ENCODE measurements around the gene THSD7B. TPM values are rescaled to one million over a fixed set of nuclear protein-coding genes. Genes with fewer than 3 reads are reported as not detected.

Gene THSD7B
- total RNA-seq, 4 donors from 2014 or later: 0.12 to 1.1 (median 0.39) TPM

DNA sequence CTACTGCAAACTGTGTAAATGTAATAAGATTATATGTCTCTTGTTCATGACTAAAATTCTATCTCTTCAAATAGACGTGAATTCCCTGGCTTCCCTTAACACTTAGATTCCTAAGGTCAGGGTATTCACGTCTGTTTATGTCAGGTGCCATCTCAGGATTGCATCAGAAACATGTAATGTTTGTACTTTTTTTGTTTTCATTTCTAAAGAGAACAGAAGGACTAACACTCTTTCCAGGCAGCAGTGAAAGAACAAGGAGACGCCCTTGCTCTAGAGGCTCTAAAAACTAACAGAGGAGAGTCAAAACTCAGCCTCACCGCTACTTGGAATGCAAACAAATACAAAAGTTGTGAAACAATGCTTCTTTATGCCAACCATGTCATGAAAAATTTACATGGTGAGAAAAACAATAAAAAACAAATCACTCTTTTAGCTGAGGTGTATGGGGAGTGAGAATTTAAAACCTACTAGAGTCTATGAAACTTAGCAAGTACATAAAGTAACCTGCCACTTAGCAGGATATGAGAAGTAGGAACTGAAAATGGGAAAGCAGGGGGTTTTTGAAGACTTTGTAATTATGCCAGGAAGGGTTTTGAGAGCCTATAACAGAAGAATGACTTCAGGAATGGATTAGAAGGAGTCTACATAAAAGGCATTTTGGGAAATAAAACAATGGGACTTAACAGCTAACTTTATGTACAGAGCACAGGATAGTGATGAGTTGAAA is 522.7 kb downstream of the THSD7B start:
- H3K9me3 ChIP-seq: no peaks in the 10 kb centered on the region
- no peak overlapping the region for H3K27ac ChIP-seq
- H3K4me3 ChIP-seq: no peak overlapping the region
- no peaks in the 10 kb centered on the region for H3K27me3 ChIP-seq
- ATAC-seq: no peak
- TF ChIP-seq POLR2A (IDR thresholded peaks at IDR 0.05) (no peak), EP300 (IDR thresholded peaks at IDR 0.05) (no peak), POLR2AphosphoS5 (IDR thresholded peaks at IDR 0.05) (no peak)
- TF ChIP-seq, protein P1, sequence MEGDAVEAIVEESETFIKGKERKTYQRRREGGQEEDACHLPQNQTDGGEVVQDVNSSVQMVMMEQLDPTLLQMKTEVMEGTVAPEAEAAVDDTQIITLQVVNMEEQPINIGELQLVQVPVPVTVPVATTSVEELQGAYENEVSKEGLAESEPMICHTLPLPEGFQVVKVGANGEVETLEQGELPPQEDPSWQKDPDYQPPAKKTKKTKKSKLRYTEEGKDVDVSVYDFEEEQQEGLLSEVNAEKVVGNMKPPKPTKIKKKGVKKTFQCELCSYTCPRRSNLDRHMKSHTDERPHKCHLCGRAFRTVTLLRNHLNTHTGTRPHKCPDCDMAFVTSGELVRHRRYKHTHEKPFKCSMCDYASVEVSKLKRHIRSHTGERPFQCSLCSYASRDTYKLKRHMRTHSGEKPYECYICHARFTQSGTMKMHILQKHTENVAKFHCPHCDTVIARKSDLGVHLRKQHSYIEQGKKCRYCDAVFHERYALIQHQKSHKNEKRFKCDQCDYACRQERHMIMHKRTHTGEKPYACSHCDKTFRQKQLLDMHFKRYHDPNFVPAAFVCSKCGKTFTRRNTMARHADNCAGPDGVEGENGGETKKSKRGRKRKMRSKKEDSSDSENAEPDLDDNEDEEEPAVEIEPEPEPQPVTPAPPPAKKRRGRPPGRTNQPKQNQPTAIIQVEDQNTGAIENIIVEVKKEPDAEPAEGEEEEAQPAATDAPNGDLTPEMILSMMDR (IDR thresholded peaks at IDR 0.05): no peak
- no peaks in the 10 kb centered on the region for H3K36me3 ChIP-seq
- no peaks in the 10 kb centered on the region for H3K4me1 ChIP-seq
- 28 to 33% methylated on average over 4 of the region's 4 CpGs for WGBS, 2 donors (ENCODE audit: low coverage in 1 of 2)

DNA sequence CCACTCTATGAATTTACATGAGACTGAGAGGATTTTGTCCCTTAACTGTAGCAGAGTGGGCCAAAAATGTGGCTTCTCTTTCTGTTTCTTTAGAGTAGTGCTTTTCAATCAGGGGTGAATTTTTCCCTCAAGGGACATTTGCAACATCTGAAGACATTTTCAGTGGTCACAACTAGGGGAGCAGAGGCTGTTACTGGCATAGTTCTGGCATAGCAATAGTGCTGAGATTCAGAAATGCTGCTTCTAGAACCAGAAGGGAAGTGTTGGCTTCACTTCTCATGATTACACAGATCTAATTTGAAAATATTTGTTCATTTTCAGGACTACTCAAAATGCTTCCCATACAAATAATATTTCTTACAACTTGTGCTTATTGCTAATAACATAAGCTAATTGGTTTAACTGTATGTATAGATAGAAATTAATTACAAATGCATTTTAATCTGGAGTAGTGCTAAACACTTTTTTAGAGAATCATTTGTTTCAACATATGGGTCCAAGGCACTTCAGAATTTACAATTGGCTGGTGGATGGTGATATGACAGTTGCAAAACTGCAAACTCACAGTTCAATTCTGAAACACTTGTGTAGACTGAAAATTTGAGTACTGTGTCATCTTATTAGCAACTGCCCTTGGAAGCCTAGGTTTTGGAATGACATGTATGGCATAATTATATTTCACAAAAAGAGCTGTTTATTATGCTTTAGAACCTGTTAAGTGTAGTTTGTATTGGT is 526.7 kb downstream of the THSD7B start:
- no peak for ATAC-seq
- no peaks in the 10 kb centered on the region for H3K27me3 ChIP-seq
- H3K9me3 ChIP-seq: no peaks in the 10 kb centered on the region
- no peak overlapping the region for H3K27ac ChIP-seq
- H3K4me1 ChIP-seq: no peaks in the 10 kb centered on the region
- no peaks in the 10 kb centered on the region for H3K36me3 ChIP-seq
- TF ChIP-seq POLR2AphosphoS5 (IDR thresholded peaks at IDR 0.05): no peak
- TF ChIP-seq POLR2A (IDR thresholded peaks at IDR 0.05): no peak
- TF ChIP-seq, protein P1 (IDR thresholded peaks at IDR 0.05): no peak
- TF ChIP-seq EP300 (IDR thresholded peaks at IDR 0.05): no peak
- H3K4me3 ChIP-seq: no peak overlapping the region

DNA sequence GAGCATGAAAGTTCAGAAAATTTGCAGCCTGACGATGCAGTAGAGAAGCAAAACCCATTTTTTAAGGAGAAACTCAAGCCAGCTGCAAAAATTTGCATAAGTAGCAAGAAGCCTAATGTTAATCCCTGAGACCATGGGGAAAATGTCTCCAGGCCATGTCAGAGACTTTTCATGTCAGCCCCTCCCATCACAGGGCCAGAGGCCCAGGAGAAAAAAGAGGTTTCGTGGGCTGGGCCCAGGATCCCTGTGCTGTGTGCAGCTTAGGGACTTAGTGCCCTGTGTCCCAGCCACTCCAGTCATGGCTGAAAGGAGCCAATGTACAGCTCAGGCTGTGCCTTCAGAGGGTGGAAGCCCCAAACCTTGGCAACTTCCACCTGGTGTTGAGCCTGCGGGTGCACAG is 533.0 kb downstream of the THSD7B start:
- H3K9me3 ChIP-seq: peaks cover 0 to 7% (median 0%) of the 10 kb centered on the region in 3 donors
- H3K27ac ChIP-seq: no peak overlapping the region
- H3K27me3 ChIP-seq: no peaks in the 10 kb centered on the region
- 71 to 100% methylated on average over 1 to 2 of the region's 3 CpGs for WGBS, 2 donors (ENCODE audit: low coverage in 1 of 2)
- no peaks in the 10 kb centered on the region for H3K4me1 ChIP-seq
- TF ChIP-seq, protein P1 (IDR thresholded peaks at IDR 0.05): no peak
- no peak for TF ChIP-seq EP300 (IDR thresholded peaks at IDR 0.05)
- no peak for TF ChIP-seq POLR2AphosphoS5 (IDR thresholded peaks at IDR 0.05)
- TF ChIP-seq POLR2A (IDR thresholded peaks at IDR 0.05): no peak
- ATAC-seq: no peak
- no peaks in the 10 kb centered on the region for H3K36me3 ChIP-seq
- no peak overlapping the region for H3K4me3 ChIP-seq

DNA sequence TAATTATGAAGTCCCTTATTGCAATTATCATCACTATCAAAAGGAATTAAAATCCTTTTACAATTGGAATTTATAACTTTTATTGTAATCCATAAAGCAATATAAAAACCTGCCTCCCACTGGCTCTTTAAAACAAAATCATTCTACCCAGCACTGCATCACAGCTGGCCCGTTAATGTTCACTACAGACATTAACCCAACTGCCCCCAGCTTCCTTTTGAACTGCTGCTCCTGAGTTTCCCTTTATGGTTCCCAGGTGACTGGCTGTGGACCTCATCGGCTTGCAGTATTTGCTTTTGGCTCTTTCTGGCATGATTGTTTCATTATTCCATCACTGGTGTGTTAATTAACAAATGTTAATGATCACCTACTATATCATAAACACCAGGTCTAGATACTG is 535.6 kb downstream of the THSD7B start:
- H3K9me3 ChIP-seq: peaks cover 0 to 7% (median 0%) of the 10 kb centered on the region in 3 donors
- no peak overlapping the region for H3K27ac ChIP-seq
- WGBS, 2 donors (ENCODE audit: low coverage in 1 of 2): 27 to 31% methylated on average over 2 of the region's 2 CpGs
- H3K4me3 ChIP-seq: no peak overlapping the region
- no peaks in the 10 kb centered on the region for H3K4me1 ChIP-seq
- no peak for TF ChIP-seq POLR2A (IDR thresholded peaks at IDR 0.05)
- no peaks in the 10 kb centered on the region for H3K36me3 ChIP-seq
- ATAC-seq: no peak
- no peaks in the 10 kb centered on the region for H3K27me3 ChIP-seq

DNA sequence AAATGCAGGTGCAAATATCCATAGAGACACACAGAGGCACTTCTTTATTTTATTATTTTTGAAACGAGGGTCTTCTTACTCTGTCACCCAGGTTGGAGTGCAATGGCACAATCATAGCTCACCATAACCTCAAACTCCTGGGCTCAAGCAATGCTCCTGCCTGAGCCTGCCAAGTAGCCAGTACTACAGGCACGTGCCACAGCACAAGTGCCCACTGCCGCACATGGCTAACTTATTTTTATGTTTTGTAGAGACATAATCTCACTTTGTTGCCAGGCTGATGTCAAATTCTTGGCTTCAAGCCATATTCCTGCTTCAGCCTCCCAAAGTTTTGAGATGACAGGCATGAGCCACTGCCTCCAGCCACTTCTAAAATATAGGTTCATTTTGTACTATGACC is 537.6 kb downstream of the THSD7B start:
- no peaks in the 10 kb centered on the region for H3K36me3 ChIP-seq
- H3K27ac ChIP-seq: no peak overlapping the region
- H3K27me3 ChIP-seq: no peaks in the 10 kb centered on the region
- peaks cover 0 to 7% (median 0%) of the 10 kb centered on the region in 3 donors for H3K9me3 ChIP-seq
- no peaks in the 10 kb centered on the region for H3K4me1 ChIP-seq
- 45 to 69% methylated on average over 3 of the region's 3 CpGs for WGBS, 2 donors (ENCODE audit: low coverage in 1 of 2)
- H3K4me3 ChIP-seq: no peak overlapping the region
- TF ChIP-seq POLR2AphosphoS5 (IDR thresholded peaks at IDR 0.05): no peak
- ATAC-seq: no peak

DNA sequence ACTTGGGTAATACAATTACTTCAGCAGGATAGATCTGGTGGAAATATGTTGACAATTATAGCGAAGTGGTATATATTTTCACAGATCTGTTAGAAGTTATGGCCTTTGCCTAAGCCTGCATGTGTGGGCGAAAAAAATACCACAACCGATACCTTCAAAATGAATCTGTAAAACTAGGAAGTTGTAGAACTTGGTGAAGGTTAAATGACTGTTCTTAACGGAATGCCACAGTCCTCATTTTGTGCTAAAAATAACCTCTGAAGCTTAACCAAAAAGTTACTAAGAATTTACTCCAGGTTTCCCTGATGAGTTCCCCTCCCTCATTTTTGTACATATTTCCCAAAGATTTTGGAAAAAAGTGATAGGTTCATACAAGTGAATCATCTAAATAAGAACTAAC is 550.7 kb downstream of the THSD7B start:
- WGBS, 2 donors (ENCODE audit: low coverage in 1 of 2): 86 to 88% methylated on average over 4 of the region's 4 CpGs

More for the DNA sequence above, 550.7 kb downstream of the THSD7B start:
- Histone ChIP-seq H3K27ac (no peak overlapping the region), H3K9me3 (peaks cover 0 to 7% (median 0%) of the 10 kb centered on the region in 3 donors), H3K27me3 (no peaks in the 10 kb centered on the region), H3K4me3 (no peak overlapping the region), H3K4me1 (no peaks in the 10 kb centered on the region), H3K36me3 (no peaks in the 10 kb centered on the region)
- TF ChIP-seq POLR2AphosphoS5 (IDR thresholded peaks at IDR 0.05) (no peak), POLR2A (IDR thresholded peaks at IDR 0.05) (no peak), EP300 (IDR thresholded peaks at IDR 0.05) (no peak)
- TF ChIP-seq, protein P1 (IDR thresholded peaks at IDR 0.05): no peak
- ATAC-seq: no peak
